CD4-positive, alpha-beta memory T cell (primary cell): Measurements from ENCODE around the gene BRDT. TPM values are rescaled to one million over a fixed set of nuclear protein-coding genes. Genes with fewer than 3 reads are reported as not detected.

ENCODE experiments used
- polyA plus RNA-seq, 2 donors: library from polyadenylated mRNA; unstranded; fragments of 300-500 nt; fragmentation: Illumina TruSeq; gene quantifications; one replicate each; pipeline ENCODE4 v1.2.3, GENCODE V29; 2021
- total RNA-seq, 2 experiments: library from RNA; stranded (reverse); gene quantifications; one replicate each; pipeline ENCODE4 v1.2.3, GENCODE V29; 2021

Gene BRDT
- total and polyA plus RNA-seq, 4 experiments from 2014 or later: 0.44 TPM; not detected in 3

Other genes starting within 250 kb of the BRDT start
- 10 to 100 TPM; 44.4 to 47.3 TPM for gene TGFBR3, start 63.2 kb upstream of the BRDT start, total RNA-seq
- 10 to 100 TPM; 34.5 to 40.2 TPM for gene TGFBR3, start 63.2 kb upstream of the BRDT start, polyA plus RNA-seq
- gene EPHX4, start 80.6 kb downstream of the BRDT start, total RNA-seq: under 1 TPM; 0.44 to 0.49 TPM
- under 1 TPM in 1 of 2 donors, not detected in 1; 0.55 TPM for gene EPHX4, start 80.6 kb downstream of the BRDT start, polyA plus RNA-seq
- not detected for gene SETSIP, start 126.0 kb downstream of the BRDT start, total RNA-seq
- gene SETSIP, start 126.0 kb downstream of the BRDT start, polyA plus RNA-seq: not detected
- 1 to 10 TPM; 6.0 to 7.5 TPM for gene BTBD8, start 130.9 kb downstream of the BRDT start, total RNA-seq
- 1 to 10 TPM in 1 of 2 donors, under 1 TPM in 1; 0.46 to 1.5 TPM for gene BTBD8, start 130.9 kb downstream of the BRDT start, polyA plus RNA-seq